Medulla oblongata (tissue), 1 donor: ENCODE results near the gene PHF19.
A peak's percentile ranks its signal among the peaks of the same experiment; 100 is the strongest.

Source experiments
- DNase-seq: peaks from one replicate; pipeline ENCODE4 v3.0.0-alpha.2; 2015; ENCODE audit errors: extremely low spot score

Gene PHF19

DNA sequence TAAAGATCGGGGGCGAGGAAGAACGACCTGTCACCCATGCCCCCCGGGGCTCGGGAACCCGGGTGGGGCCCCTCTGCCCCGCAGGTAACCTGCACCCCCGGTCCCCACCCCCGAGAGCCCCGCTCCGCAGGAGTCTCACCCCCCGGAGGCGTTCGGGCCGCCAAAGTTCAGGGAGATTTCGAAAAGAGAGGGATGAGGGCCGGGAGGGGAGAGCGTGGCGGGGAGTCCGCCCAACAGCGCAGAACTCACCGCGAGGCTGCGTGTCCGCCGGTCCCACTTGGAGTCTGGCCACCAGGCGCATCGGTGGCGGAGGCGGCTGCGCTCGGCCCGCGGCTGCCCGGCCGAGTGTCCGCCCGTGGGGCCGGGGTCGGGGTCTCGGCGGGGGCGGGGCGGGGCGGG, at the start of gene PHF19:
Gene PHF19, minus strand, starts transcription at position 347 of the 399 bp plus-strand sequence. CDS start 2,447 bp downstream, outside the sequence.
- DNase-seq, result no peak

DNA sequence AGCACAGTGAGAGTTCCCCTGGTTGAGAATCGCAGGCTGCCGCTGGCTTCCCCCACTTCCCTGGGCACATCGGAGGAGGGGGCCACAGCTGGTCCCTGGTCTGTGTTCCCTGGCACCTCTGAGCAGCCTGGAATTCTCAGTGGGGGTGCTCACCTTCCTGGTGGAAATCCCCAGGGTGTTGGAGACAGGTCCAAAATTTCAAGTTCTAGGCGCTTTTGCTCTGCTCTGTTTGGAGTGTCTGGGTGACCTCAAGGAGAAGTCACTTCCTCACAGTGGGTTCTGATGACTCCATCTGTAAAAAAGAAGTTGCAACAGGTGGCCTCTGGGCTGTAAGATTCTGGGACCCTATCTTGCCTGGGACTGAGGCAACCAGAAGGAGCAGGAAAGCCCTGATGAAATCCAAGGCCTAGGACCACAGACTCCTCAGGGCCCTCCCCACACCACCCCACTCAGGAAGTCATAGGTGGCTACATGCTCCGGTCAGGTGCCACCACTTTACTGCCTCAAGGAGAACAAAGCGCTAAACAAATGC, 49.5 kb upstream of the PHF19 start, which contains the start of gene TRAF1:
Gene TRAF1, minus strand, starts transcription at position 400 of the 532 bp plus-strand sequence. CDS start 721 bp downstream, outside the sequence.
- DNase-seq, result no peak

DNA sequence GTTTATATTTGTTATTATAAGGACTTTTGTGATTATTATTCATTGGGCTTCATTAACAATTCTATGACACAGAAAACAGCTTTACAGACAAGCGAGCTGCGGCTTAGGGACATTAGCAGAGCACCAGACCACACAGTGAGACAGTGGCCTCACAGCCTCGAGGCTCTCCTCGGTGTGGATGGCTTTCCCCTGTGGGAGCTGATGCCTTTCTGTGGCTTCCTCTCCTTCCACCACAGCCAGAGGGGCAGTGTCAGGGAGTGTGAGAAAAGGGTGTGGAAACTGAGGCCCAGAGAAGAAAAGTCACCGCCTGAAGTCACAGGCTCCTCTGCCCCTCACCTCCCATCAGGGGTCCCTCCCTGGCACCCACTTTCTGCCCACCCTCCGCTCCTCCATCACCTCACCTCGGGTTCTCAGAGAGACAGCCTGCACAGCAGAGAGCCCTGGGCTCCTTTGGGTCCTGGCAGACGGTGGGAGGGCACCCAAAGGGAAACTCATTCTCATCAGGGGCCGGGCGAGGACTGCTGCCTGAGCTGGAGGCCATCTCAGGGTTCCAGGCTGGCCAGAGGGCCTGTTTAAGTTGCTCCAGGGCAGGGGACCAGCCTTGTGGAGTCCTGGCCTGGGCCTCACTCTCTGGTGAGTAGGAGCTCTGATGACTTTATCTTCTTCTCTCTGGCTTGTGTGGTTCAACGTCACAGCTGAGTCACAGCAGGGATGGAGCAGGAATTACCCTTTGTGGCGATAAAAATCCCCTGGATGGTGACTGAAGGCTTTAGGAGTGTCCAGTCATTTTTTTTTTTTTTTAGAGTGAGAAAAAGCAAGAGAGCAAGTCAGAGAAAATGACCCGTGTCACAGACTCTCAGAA, 48.8 kb upstream of the PHF19 start:
- DNase-seq, result no peak

DNA sequence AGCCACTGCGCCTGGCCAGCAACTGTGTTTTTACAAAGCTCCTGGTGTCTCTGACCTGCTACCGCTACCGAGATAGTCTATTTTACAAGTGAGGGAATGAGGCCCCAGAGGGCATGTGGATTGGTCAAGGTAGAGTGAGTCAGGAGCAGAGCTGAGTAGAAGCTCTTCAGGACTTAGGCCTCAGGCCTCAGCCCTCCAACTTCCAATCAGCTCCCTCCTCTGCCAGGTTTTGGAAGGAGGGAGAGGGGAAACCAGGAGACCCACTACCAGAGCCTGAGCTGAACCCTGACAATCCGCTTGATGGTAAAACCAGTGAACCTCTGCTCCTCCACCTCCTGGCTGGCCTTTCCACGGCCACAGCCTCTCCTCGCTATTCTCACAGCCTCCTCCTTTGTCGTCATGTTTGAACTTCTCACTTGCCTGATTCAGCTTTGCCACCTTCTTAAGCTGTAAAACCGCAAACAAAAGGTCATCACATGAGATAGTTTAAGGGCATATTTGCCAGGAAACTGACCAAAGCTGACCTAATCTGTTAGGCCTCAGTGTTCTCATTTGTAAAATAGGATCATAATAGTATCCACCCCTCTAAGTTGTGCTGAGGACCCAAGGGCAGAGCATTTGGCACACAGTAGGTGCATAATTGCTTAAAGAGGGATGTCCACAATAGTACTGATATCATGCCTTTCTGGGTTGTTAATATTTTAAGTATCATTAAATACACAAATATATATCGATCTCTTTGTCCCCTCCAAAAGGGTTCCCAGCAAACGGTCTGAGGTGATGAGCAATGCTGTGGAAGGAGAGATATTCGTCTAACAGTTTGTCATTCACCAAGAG, 47.9 kb upstream of the PHF19 start:
- no peak for DNase-seq

DNA sequence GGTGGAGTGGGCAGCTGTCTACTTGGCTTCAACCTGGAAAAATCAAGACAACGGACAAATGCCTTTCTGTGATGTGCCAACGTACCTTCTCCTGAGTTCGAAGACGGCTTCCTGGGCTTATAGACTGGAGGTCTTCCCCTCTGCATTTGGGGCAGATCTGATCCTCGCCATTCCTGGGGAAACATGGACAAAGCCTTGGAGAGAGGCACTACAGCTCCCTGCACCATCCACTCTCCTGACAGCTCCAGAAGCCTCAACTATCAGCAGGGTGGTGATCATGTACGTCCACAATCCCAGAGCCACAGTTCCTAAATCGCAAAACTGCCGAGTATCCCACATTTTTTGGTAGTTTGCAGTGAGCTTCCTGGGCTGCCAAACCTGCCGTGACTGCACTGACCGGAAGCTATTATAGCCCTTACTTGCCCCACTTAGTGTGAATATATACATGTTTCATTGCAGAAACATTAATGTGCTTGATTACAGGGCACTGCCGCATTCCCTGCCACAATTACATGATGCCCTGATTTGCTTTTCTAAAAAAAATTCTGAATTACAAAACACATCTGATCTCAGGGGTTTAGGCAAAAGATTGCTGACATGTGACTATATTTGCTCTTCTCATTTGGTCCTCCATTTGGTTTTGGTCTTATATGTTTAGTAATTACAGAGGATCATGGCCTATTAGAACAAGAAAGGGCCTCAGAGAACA, 46.8 kb upstream of the PHF19 start:
- DNase-seq, result no peak

DNA sequence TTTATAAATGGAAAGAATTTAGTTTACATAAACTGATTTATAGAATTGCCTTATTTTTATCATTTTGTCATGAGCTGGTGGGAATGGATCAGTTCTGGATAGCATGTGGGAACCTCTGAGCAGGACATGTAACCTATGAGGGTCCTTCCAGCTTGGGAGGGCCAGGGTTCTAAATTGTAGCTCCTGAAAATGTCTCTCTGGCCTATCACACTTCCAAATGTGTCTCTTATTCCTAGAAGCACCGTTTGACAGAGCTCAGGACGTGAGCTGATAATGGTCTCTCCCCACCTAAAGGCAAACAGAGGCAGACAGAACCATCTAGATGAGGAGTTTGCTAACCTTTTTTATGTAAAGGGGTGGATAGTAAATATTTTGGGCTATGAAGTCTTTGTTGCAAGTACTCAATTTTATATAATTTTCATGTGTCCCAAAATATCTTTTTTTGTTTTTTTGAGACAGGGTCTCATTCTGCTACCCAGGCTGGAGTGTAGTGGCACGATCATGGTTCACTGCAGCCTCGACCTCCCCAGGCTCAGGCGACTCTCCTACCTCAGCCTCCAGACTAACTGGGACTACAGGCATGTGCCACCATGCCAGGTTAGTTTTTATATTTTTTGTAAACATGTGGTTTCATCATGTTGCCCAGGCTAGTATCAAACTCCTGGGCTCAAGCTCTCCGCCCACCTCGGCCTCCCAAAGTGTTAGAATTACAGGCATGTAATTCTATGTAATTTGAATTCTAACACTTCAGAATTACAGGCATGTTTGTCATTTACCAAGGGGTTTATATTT, 45.6 kb upstream of the PHF19 start:
- DNase-seq, result no peak

DNA sequence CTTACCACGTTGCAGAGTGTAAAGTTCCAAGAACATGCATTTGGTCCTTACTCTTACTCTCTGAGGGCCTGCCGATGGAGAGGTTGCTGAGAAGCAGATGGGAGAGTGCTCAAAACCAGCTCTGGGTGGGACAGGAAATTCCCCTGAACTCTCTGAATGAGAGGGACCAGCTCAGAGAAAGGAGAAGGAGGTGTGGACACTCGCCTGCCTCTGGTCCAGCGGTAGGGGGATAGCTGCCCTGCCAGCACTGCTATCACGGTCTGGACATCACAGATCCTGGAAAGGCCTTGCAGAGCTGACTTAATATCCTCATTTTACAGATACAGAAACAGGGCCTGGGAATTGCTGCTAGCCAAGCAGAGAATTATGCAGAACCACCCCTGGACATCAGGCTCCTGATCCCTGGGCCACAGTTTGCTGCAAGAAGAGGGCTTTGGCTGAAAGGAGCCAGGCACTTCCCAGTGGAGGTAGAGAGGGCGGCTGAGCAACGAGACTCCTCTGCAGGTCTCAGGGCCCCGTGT, 44.7 kb upstream of the PHF19 start:
- no peak for DNase-seq

DNA sequence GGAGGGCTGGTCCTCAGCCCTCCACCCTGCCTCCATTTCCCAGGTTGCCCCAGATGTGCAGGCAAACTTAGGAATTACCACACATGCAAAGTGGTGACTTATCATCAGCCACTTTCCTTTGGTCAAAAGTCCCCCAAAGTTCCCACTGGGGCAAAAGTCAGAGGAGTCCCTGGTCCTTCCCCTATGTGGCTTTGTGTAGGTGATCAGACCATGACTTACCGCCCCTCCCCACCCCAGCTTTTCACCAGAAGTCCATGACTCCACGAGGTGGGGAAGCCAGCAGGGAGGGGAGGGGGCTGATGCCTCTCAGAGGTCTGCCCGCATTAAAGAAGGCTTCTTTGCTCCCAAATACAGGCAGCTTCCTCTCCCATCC, 43.8 kb upstream of the PHF19 start:
- no peak for DNase-seq

DNA sequence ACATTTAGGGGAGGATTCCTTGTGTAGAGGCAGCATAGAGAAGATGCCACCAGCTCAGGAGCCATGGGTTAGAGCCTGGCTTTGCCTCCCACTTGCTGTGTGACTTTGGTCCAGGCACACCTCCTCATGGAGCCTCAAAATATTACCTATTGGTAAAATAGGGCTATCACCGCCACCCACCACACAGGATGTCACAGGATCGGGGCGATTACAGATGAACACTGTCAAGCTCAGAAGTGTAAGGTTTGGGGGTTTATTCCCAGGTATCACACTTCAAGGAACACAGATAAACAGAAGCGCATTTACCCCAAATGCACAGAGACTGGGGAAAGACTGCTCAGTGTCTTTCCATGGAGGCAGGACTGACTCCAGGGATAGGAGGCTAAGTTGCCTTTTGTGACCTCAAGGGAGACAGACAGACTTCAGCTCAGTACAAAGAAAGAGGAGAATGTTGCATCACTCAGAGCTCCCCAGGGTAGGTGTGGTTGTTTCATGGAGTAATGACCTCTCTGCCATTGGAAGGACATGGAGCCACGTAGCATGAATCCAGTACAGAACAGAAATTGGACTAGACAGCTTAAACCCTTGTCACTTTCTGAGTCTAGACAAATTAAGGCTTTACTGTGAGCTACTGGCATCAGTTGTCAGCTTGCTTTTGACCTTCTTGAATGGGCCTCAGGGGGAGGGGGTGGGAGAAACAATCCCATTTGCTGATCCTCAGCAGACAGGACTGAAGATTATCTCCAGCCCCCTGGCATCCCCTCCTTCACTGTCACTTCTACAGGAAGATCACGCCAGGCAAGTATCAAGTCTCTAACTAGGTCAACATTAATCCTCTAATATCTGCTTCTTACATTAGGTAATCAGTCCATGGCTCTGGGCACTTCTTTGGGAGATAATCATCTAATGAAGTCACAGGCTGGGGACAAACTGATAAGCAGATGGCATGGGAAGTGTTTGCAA, 43.1 kb upstream of the PHF19 start:
- no peak for DNase-seq

DNA sequence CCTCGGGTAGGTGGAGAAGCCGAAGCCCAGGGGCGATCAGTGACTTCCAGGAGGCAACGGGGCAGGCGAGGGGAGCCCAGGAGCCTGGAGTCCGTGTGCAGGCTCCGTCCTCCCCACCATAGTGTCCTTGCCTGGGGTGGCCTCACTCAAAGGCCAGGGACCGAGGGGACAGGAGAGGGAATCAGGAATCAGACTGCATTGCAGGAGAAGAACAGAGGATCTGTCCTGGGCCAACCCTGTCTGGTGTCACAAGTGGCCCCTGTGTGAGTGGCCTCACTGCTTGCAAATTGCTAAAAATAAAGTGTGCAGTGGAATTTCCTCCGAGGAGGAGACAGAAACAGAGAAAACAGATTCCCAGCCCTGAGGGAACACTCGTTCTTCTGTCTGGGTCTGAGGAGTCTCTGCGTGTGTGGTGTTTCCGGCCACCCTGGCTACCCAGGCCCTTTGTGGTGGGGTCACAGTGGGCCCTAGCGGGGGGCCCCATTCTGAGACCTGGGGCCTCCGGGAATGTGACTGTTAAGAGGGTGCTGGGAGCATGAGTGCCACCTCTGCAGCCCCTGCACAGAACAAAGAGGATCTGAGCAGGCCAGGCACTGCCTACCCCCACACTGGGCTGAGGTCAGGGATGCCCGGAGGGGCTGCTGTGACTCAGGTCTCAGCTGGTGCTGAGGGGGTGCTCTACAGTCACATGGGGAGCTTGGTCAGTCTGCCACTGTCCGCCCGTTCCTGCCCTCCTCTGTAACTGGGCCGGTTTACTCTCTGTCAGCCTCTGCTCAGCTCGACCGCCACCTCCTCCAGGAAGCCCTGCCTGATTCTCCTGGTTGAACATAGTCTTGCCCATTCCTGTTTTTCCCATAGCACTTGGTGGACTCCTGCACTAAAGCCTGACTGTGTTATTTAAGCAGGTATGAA, 42.2 kb upstream of the PHF19 start:
- DNase-seq, result no peak

DNA sequence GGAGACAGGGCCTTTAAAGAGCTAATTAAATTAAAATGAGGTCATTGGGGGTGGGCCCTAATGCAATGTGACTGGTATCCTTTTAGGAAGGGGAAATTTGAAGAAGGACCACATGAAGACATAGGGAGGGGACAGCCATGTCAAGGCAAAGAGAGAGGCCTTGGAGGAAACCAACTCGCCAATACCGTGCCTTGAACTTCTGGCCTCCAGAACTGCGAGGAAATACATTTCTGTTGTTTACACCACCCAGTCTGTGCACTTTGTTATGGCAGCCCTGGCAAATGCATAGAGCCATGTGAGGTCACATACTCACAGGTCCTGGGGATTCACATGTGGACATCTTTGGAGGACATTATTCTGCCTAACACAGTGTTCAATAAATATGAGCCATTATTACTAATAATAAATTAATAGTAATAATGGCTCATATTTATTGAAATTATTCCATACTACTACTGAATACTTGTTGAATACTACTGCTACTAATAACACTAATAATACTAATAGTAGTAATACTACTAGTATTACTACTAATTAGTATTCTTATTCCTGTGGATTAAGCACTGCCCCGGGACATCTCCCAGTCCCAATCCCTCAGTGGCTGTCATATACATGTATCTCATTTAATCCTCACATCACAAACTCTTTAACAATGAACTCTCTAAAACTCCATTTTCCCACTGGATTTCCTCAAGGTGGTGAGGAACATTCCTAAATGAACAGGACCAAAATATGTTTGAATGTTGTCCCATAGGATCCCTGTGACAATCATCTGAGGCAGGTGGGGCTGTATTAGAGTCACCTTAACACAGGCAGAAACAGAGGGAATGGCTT, 41.2 kb upstream of the PHF19 start:
- DNase-seq, result no peak

DNA sequence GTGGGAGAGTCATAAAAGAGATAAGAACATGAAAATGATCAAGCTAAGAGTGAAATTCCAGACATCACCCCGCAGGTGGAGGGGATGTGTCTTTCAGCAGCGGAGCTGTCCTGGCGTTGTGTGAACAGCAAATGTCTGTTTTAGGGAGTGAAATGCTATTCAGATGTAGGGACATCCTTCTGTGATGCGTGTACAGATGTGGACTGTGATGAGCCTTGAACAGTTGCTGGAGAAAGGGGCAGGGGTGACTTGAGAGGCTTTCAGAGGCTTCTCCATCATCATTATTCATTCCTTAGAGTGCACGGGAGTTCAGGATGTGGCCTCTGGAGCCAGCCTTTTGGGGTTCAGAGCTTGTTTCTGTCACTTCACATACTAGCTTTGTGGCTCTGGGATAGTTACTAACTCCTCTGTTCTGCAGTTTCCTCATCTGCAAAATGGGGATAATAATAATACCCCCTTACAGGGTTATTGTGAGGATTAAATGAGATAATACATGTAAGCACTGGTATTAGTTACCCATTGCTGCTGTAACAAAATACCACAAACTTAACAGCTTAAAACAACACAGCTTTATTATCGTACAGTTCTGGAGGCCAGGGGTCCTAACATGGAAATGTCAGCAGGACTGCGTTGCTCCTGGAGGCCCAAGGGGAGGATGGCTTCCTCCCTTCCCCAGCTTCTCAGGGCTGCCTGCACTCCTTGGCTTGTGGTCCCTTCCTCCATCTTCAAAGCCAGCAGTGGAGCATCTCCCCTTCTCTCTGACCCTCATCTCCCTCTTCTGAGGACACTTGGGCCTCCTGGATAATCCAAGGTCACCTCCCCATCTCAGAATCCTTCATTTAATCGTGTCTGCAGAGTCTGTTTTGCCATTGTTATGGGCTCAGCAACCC, 40.2 kb upstream of the PHF19 start:
- DNase-seq, result no peak

DNA sequence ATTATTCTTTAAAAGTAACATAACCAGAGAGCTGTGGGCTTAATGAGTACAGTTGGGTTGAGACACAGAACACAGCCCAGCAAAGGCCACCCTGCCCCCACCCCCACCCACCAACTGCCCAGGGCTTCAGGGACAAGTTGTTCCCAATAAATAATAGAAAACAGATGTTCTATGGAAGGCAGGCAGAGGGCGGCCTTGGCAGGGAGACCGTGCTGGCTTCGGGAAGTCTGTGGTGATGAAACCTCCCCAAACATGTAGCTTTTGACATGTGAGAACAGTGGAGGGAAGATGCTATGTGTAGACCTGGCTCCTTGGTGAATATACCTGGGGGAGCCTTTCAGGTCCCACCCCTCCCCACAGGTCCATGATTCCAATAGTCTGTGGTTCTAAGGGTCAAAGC, 39.6 kb upstream of the PHF19 start:
- DNase-seq, result peak; percentile 60

DNA sequence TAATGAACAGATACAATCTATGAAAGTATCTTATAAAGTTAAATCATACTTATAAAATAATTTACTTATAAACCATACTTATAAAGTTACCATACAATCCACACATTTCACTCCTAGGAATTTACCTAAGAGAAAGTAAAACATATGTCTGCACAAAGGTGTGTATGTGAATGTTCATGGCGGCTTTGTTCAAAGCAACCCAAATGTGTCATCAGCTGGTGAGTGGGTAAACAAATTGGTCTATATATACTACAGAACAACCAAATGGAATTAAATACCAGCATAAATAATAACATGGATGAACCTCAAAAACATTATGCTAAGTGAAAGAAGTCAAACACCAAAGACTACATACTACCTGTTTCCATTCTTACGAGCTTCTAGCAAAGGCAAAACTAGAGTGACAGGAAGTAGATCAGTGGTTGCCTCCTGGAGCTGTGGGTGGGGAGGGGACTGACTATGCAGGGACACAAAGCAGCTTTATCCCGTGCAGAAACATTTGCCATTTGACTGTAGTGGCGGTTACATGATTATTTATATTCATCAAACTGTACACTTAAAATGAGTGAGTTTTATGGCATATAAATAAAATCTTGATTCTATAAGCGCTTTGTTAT, 39.0 kb upstream of the PHF19 start:
- peak; percentile 42 for DNase-seq

DNA sequence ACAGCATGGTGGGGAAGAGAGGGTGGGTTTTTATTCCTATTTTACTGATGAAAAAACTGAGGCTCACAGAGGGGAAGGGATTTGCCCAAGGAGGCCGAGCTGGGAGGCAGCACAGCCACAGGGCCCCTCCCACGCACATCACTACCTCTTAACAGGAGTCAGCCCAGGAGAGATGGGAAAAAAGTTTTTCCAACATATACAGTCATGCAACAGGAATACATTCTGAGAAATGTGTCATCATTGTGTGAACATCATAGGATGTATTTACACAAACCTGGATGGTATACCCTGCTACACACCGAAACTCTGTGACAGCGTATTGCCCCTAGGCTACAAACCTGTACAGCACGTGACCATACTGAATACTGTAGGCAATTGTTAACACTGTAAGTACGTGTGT, 38.0 kb upstream of the PHF19 start:
- no peak for DNase-seq

DNA sequence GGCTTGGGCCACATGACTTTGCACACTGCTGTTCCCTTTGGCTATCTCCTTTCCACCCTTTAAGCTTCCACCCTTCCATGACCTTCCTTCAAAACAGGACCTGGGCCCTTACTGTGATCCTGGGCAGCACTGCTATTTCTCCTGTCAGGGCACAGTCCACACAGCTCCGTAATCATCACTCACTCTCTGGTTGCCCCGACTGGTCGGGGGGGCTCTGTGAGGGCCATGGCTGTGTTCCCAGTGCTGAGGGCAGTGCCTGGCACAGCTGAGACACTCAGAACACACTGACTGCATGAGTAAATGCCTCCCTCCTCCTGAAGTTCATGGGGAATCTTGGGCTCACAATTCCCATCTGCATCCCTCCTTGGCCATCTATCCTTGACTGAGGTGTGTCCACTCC, 37.4 kb upstream of the PHF19 start:
- DNase-seq, result peak; percentile 89
